GM19455 (cell line): Measurements from ENCODE around the gene LMLN.
"Not testable (repeated sequence)": the region's sequence is repeated elsewhere in the genome, so short reads cannot be mapped to it uniquely, and the experiment has no call there.

ENCODE experiments used
- ATAC-seq: cut with Tn5 transposase; IDR thresholded peaks from one replicate; pipeline ENCODE4 v1.9.1; 2021; ENCODE audit not compliant: unreplicated experiment

LMLN gene

DNA sequence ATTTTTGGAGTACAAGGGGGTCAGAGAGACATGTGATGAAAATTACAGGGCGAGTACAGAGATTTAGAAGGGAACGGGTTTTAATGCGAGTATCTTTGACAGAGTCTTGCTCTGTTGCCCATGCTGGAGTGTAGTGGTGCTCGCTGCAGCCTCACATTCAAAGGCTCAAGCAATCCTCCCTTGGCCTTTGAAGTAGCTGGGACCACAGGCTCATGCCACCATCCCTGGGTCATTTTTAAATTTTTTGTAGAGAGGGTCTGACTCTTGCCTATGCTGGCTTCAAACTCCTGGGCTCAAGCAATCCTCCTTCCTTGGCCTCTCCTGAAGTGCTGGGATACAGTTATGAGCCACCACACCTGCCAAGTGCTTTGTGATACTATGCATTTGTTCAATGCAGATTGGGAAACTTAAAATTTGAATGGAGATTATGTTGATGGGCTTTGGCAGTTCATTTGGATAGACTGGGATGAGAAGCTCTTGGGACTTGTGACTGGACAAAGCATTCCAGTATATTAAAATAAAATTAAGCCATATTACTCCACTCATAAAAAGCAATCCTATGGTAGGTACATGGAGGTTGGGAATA lies 4.0 kb upstream of the LMLN start:
- ATAC-seq = no peak

GRCh38 chr3:197956626-197956988 lies 3.4 kb upstream of the LMLN start:
- ATAC-seq = no peak

GRCh38 chr3:197957790-197958133 lies 2.3 kb upstream of the LMLN start:
- no peak for ATAC-seq

DNA sequence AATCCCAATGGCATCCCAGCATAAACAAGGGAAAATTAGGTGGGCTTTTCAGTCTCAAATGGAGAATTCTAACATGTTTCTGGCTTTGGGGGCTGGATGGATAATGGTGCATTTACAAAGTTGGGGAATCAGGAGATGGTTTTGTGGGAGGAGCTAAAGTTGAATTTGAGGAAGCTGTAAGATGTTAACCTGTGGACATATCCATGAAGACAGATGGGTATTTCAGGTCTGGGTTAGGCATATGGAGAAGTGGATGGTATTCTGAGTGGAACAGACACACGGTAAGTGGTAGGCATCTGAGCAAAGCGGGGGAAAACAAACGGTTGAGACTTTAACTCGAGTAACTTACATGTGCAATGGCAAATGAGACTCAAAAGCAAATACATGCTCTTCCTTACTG lies 1.7 kb upstream of the LMLN start:
- no peak for ATAC-seq

- not testable (repeated sequence) for ATAC-seq
Measured at GRCh38 chr3:197958848-197959247, 1.2 kb upstream of the LMLN start.

- no peak for ATAC-seq
Measured at GRCh38 chr3:197959500-197959890, 522 bp upstream of the LMLN start.

GRCh38 chr3:197960694-197961581 lies 921 bp downstream of the LMLN start:
- ATAC-seq = no peak

DNA sequence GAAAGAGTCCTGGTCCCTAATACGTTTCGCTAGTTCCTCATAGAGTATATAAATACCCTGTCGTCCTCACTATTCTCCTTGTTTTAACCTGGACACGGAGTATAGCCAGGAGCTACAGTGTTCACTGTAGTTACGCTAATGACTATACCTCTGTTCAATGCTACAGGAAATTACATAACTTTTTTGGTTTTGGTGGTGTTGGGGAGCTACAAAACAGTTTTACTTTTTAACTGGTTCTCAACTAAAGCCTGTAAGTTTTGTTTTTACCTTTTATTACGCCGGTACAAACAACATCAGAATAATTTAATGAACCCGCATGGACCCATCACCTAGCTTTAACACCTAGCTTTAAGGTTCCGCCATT lies 1.5 kb downstream of the LMLN start:
- no peak for ATAC-seq

- no peak for ATAC-seq
Measured at GRCh38 chr3:197963019-197963637, 3.1 kb downstream of the LMLN start.

DNA sequence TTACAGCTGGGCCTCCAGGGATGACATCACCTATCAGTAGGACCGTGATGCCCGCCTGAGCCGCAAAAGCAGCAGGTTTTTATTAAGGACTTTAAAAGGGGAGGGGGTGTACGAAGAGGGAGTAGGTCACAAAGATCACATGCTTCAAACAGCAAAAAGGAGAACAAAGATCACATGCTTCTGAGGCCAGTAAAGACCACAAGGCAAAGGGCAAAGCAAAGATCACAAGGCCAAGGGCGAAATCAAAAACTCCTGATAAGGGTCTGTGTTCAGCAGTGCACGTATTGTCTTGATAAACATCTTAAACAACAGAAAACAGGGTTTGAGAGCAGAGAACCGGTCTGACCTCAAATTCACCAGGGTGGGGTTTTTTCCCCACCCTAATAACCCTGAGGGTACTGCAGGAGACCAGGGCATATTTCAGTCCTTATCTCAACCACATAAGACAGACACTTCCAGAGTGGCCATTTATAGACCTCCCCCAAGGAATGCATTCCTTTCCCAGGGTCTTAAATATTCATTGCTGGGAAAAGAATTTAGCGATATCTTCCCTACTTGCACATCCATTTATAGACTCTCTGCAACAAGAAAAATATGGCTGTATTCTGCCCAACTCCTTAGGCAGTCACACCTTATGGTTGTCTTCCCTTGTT lies 7.4 kb downstream of the LMLN start:
- ATAC-seq = not testable (repeated sequence)

DNA sequence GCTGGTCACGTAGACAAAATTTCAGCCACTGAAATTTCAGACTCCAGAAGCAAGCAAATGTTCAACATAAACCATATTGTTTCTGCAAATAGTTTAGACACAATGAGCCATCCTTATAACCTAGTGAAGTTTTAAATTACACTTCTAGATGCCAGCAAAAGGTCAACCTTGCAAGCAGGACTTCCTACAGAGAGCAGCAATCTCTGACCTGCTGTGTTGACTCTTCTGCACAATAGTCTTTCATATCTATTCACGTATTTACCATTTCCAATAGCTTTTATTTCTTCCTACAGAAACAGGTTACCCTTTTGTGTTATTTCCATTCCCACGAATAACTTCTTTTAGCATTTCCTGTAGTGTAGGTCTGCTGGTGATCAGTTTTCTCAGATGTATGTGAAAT lies 10.6 kb downstream of the LMLN start:
- ATAC-seq = no peak

DNA sequence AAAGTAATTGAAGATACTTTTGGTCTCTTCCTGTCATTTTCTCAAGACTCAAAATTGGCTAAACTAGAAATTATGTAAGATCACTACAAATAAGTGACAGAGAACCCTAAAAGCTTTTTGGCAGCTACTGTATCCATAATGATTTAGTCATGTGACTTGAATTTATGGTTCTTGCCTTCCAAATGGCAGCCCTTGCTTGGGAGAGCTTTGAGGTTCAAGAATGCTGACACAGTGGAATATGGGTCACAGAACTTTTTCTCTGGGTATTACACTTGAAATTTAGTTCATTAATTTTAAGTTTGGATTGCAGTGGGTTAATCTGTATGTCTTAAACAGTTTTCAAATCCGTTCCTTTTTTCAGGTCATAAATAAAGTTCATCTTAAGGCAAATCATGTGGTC lies 14.0 kb downstream of the LMLN start:
- ATAC-seq = no peak

DNA sequence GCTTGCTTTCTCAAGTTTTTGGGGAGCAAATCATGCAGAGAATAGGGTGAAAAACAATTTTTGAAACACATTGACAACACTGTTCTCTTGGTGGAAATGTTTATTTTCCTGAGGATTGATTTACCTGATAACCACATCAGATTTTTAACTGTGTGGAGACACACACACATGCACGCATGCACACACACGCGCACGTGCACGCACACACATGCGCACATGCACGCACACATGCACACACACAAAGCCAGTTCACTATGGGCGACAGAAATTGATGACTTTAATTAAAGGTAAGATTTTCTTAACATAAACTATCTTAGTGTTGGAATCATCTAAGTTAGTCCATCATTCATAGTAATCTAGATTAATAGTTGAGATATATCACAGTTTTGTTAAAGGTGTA lies 15.3 kb downstream of the LMLN start:
- ATAC-seq = no peak

- no peak for ATAC-seq
Measured at GRCh38 chr3:197983076-197983475, 23.1 kb downstream of the LMLN start.

GRCh38 chr3:197989651-197990050 lies 29.6 kb downstream of the LMLN start:
- ATAC-seq = no peak

DNA sequence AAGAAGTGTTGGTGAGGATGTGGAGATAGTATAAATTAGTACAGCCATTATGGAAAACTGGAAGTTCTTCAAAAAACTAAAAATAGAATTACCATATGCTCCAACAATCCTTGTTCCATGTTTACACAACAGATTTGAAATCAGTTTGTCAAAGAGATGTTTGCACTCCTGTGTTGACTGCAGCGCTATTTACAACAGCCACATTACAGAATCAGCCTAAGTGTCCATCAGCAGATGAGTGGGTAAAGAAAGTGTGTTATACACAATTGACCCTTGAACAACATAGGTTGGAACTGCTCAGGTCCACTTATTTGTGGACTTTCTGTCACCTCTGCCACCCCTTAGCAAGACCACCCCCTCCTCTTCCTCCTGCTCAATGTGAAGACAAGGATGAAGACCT lies 34.7 kb downstream of the LMLN start:
- ATAC-seq = no peak

GRCh38 chr3:197996855-197997254 lies 36.8 kb downstream of the LMLN start:
- no peak for ATAC-seq

GRCh38 chr3:197997936-197998335 lies 37.9 kb downstream of the LMLN start:
- ATAC-seq = no peak

DNA sequence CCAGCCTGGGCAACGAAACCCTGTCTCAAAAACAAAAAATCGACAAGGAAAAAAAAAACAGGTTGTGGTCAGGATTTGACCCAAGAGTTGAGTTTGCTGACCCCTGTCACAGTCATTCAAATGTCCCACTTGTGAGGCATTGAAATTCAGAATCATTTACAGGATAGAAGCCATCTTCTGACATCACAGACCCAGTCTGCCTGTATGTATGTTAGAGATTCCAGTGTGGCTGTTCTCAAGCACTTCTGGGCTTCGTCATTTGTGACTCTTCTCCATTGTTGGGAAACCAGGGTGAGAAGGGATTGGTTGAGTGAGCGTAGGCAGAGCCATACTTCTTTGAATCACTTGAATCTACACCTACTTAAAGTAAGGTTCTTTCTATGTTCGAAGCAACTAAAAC lies 57.1 kb downstream of the LMLN start:
- no peak for ATAC-seq

GRCh38 chr3:198018416-198018815 lies 58.4 kb downstream of the LMLN start:
- ATAC-seq = no peak

- no peak for ATAC-seq
Measured at GRCh38 chr3:198019115-198019514, 59.1 kb downstream of the LMLN start.

DNA sequence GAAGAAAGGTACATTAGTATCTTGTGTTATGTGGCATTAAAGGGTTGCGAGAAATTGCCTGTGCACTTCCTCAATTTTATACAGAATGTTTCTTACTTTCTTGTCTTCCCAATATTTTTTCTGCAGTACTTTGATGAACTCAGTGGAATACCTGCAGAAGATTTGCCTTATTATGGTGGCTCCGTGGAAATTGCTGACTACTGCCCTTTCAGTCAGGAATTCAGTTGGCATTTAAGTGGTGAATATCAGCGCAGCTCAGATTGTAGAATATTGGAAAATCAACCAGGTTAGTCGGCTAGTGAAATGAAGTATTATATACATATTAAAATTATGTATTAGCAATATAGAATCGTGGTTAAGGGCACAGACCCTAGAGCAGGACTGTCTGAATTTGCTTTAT lies 61.3 kb downstream of the LMLN start:
- ATAC-seq = no peak
